Fibroblast of the aortic adventitia (primary cell): ENCODE results near the gene CYSTM1. TPM values are rescaled to one million over a fixed set of nuclear protein-coding genes. Genes with fewer than 3 reads are reported as not detected.

Experiments used
- DNase-seq: peaks from one replicate; pipeline ENCODE4 v3.0.0-alpha.2; 2010; ENCODE audit warnings: low read depth
- H3K4me3 ChIP-seq: 2 replicates; pipeline ENCODE4 v1.5.1; 2011; ENCODE audit warnings: low read depth, mild to moderate bottlenecking, control low read depth, low read length, moderate library complexity
- CTCF ChIP-seq: IDR thresholded peaks from 2 replicates; pipeline ENCODE4 v1.5.1; 2011; ENCODE audit warnings: mild to moderate bottlenecking, low read length, control low read depth, inconsistent platforms; ENCODE audit not compliant: insufficient read depth
- total RNA-seq: library from RNA; depleted of rRNA; stranded (reverse); fragments of >200 nt; gene quantifications from 2 replicates; pipeline ENCODE4 v1.2.3, GENCODE V29; 2012; ENCODE audit warnings: low replicate concordance

The CYSTM1 gene
- total RNA-seq, 1 donor, result 43.4 TPM

DNA sequence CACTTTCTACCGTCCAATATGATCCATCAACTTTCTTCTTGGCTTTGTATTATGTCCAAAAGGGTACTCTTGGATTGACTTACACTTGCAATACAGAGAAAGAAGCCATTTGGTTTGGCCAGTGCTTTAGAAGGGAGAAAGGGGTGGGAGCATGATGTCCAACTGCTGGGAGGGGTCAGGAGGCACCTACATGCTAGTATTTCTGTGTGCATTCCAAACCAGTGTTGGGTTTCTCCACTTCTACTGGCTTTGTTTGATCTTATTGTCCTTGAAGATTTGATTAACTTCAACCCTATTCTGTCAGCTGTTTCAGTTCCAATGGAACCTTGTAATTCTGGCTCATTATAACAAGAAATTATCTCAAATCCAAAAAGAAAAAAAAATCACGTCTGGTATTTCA lies 27.6 kb downstream of the CYSTM1 start:
- no peak for TF ChIP-seq CTCF
- H3K4me3 ChIP-seq, result no peak overlapping the region
- DNase-seq, result no peak

GRCh38 chr5:140205216-140205615 lies 30.2 kb downstream of the CYSTM1 start:
- DNase-seq, result no peak
- TF ChIP-seq CTCF, result no peak
- H3K4me3 ChIP-seq, result no peak overlapping the region

- H3K4me3 ChIP-seq, result no peak overlapping the region
- no peak for DNase-seq
- TF ChIP-seq CTCF, result no peak
Observed at GRCh38 chr5:140205952-140206351, 31.0 kb downstream of the CYSTM1 start.

GRCh38 chr5:140207250-140207964 lies 32.4 kb downstream of the CYSTM1 start:
- TF ChIP-seq CTCF, result no peak
- no peak for DNase-seq
- no peak overlapping the region for H3K4me3 ChIP-seq

GRCh38 chr5:140208065-140208464 lies 33.1 kb downstream of the CYSTM1 start:
- no peak overlapping the region for H3K4me3 ChIP-seq
- DNase-seq, result no peak
- TF ChIP-seq CTCF, result no peak

GRCh38 chr5:140213370-140213983 lies 38.5 kb downstream of the CYSTM1 start:
- no peak overlapping the region for H3K4me3 ChIP-seq
- no peak for DNase-seq
- no peak for TF ChIP-seq CTCF
